Neuronal stem cell (in vitro differentiated cells): Measurements from ENCODE around the gene NECAP2.

ENCODE experiments used
- DNase-seq: peaks from one replicate; pipeline ENCODE4 v3.0.0-alpha.2; 2013; ENCODE audit warnings: low spot score
- H2AFZ ChIP-seq: one replicate; pipeline ENCODE4 v1.6.1; 2013; ENCODE audit warnings: mild to moderate bottlenecking, low read length, inconsistent platforms
- H2AK5ac ChIP-seq: 2 replicates; pipeline ENCODE4 v1.6.1; 2013; ENCODE audit warnings: low read depth, mild to moderate bottlenecking, inconsistent platforms, low read length, moderate library complexity, mixed read lengths
- H2BK120ac ChIP-seq: 2 replicates; pipeline ENCODE4 v1.6.1; 2013; ENCODE audit warnings: low read depth, mild to moderate bottlenecking, inconsistent platforms, low read length, moderate library complexity, mixed read lengths
- H2BK12ac ChIP-seq: one replicate; pipeline ENCODE4 v1.6.1; 2013; ENCODE audit warnings: low read length, inconsistent platforms
- H2BK15ac ChIP-seq: 2 replicates; pipeline ENCODE4 v1.6.1; 2013; ENCODE audit warnings: mild to moderate bottlenecking, low read length, inconsistent platforms, mixed read lengths
- H2BK5ac ChIP-seq: one replicate; pipeline ENCODE4 v1.6.1; 2013; ENCODE audit warnings: inconsistent platforms, mild to moderate bottlenecking, low read length, moderate library complexity
- H3K14ac ChIP-seq: one replicate; pipeline ENCODE4 v1.6.1; 2013; ENCODE audit warnings: low read length, inconsistent platforms
- H3K18ac ChIP-seq: 2 replicates; pipeline ENCODE4 v1.6.1; 2013; ENCODE audit warnings: low read length, inconsistent platforms
- H3K23ac ChIP-seq: 2 replicates; pipeline ENCODE4 v1.6.1; 2013; ENCODE audit warnings: low read depth, mild to moderate bottlenecking, mixed read lengths, low read length, inconsistent platforms; ENCODE audit not compliant: poor library complexity
- H3K27ac ChIP-seq: replicated peaks from 3 replicates; pipeline ENCODE4 v1.5.1; 2013; ENCODE audit warnings: low read length, inconsistent platforms
- H3K27me3 ChIP-seq, 3 experiments: 2 replicates each; pipeline ENCODE4 v1.6.1; 2013; ENCODE audit warnings: low read length in 3 of 3, mild to moderate bottlenecking in 2 of 3, inconsistent platforms in 1 of 3, low read depth in 1 of 3, mixed read lengths in 1 of 3, moderate library complexity in 1 of 3; ENCODE audit not compliant: control insufficient read depth in 3 of 3, insufficient read depth in 3 of 3
- H3K36me3 ChIP-seq, 2 donors: replicated peaks in 1 of 2; 2 replicates each; pipeline ENCODE4 v1.6.1; 2013; ENCODE audit warnings: low read length in 2 of 2; ENCODE audit not compliant: control insufficient read depth in 2 of 2, insufficient read depth in 2 of 2
- H3K4ac ChIP-seq: 2 replicates; pipeline ENCODE4 v1.6.1; 2013; ENCODE audit warnings: inconsistent platforms, mild to moderate bottlenecking, low read length, moderate library complexity
- H3K4me1 ChIP-seq, 2 donors: 1 replicate in 1 of 2; 2 replicates in 1 of 2; pipeline ENCODE4 v1.6.1; 2013; ENCODE audit warnings: low read length in 2 of 2, low read depth in 1 of 2; ENCODE audit not compliant: control insufficient read depth in 2 of 2, insufficient read depth in 1 of 2
- H3K4me2 ChIP-seq: one replicate; pipeline ENCODE4 v1.6.1; 2013; ENCODE audit warnings: mild to moderate bottlenecking, low read length, inconsistent platforms; ENCODE audit not compliant: insufficient read depth, poor library complexity, severe bottlenecking
- H3K4me3 ChIP-seq, 2 donors: 2 replicates each; pipeline ENCODE4 v1.5.1; 2013; ENCODE audit warnings: low read length in 2 of 2, mild to moderate bottlenecking in 2 of 2, inconsistent platforms in 1 of 2, moderate library complexity in 1 of 2
- H3K79me1 ChIP-seq: one replicate; pipeline ENCODE4 v1.6.1; 2013; ENCODE audit warnings: low read depth, mild to moderate bottlenecking, inconsistent platforms, low read length, moderate library complexity
- H3K9ac ChIP-seq: one replicate; pipeline ENCODE4 v1.6.1; 2013; ENCODE audit warnings: mild to moderate bottlenecking, low read depth, low read length, inconsistent platforms; ENCODE audit not compliant: poor library complexity
- H3K9me3 ChIP-seq, 2 donors: replicated peaks in 1 of 2; 2 replicates each; pipeline versions ENCODE3 to v1.6.1; 2013; ENCODE audit warnings: low read length in 2 of 2, mild to moderate bottlenecking in 2 of 2, inconsistent platforms in 1 of 2, low read depth in 1 of 2, mixed read lengths in 1 of 2, moderate library complexity in 1 of 2; ENCODE audit not compliant: control insufficient read depth in 2 of 2, insufficient read depth in 1 of 2
- H4K8ac ChIP-seq: one replicate; pipeline ENCODE4 v1.6.1; 2013; ENCODE audit warnings: low read depth, mild to moderate bottlenecking, inconsistent platforms, low read length, moderate library complexity
- H4K91ac ChIP-seq: one replicate; pipeline ENCODE4 v1.6.1; 2013; ENCODE audit warnings: low read length, low read depth, mild to moderate bottlenecking, inconsistent platforms; ENCODE audit not compliant: poor library complexity
- WGBS, 2 donors: extraction: QIAGEN DNeasy Blood & Tissue Kit; methylation state at CpG; one replicate each; pipeline ENCODE4 v1.1.7; 2013; ENCODE audit warnings: missing lambda C conversion rate in 2 of 2, mixed read lengths in 1 of 2; ENCODE audit not compliant: insufficient read length in 2 of 2, insufficient replicate concordance in 1 of 2; ENCODE audit errors: extremely low coverage in 2 of 2; 5-methylcytosine and 5-hydroxymethylcytosine counted together

The NECAP2 gene

DNA sequence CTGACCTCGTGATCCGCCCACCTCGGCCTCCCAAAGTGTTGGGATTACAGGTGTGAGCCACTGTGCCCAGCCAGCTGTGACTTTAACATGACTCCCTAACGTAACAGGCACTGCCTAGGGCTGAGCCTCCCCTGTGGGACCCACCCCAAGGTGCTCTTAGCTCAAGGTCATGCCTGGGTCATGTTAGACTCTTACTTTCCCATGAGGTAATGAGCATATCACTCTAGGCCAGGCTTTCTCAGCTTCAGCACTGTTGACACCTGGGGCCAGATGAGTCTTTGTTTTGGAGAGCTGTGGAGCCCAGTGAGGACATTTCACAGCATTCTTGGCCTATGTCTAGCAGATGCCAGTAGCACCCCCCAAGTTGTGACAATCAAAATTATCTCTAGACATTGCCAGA lies 4.5 kb downstream of the NECAP2 start:
- no peak overlapping the region for H3K9ac ChIP-seq
- peaks cover 5 to 6% of the 10 kb centered on the region in 2 donors for H3K4me1 ChIP-seq
- no peak overlapping the region for H2AFZ ChIP-seq
- WGBS, 2 donors: no CpG with 5 or more reads among the region's 4 CpGs
- H4K91ac ChIP-seq: no peak overlapping the region
- H3K27ac ChIP-seq: no peak overlapping the region
- H3K14ac ChIP-seq: no peak overlapping the region
- no peak overlapping the region for H2BK120ac ChIP-seq
- peaks cover 43 to 75% of the 10 kb centered on the region in 2 donors for H3K36me3 ChIP-seq
- no peak overlapping the region for H3K18ac ChIP-seq
- peaks cover 10% of the 10 kb centered on the region for H3K79me1 ChIP-seq
- no peaks in the 10 kb centered on the region for H3K9me3 ChIP-seq
- H3K4ac ChIP-seq: no peak overlapping the region
- no peak overlapping the region for H2AK5ac ChIP-seq
- no peak overlapping the region for H4K8ac ChIP-seq
- DNase-seq: no peak
- no peak overlapping the region for H2BK5ac ChIP-seq
- no peak overlapping the region for H2BK15ac ChIP-seq
- H2BK12ac ChIP-seq: no peak overlapping the region
- H3K4me2 ChIP-seq: no peak overlapping the region
- H3K27me3 ChIP-seq: no peaks in the 10 kb centered on the region
- H3K4me3 ChIP-seq: no peak overlapping the region
- H3K23ac ChIP-seq: no peak overlapping the region

DNA sequence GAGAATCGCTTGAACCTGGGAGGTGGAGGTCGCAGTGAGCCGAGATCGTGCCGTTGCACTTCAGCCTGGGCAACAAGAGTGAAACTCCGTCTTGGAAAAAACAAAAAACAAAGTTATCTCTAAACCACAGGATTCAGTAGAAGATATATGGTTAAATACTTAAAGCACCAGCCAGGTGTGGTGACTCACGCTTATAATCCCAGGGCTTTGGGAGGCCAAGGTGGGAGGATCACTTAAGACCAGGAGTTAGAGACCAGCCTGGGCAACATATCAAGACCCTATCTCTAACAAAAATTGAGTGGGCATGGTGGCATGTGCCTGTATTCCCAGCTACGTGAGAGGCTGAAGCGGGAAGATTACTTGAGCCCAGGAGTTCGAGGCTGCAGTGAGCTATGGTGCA lies 5.6 kb downstream of the NECAP2 start:
- peaks cover 5% of the 10 kb centered on the region for H3K79me1 ChIP-seq
- H3K27me3 ChIP-seq: no peaks in the 10 kb centered on the region
- no peaks in the 10 kb centered on the region for H3K9me3 ChIP-seq
- H3K27ac ChIP-seq: no peak overlapping the region
- H3K36me3 ChIP-seq: peaks cover 46 to 84% of the 10 kb centered on the region in 2 donors
- H2BK12ac ChIP-seq: no peak overlapping the region
- no peak overlapping the region for H4K8ac ChIP-seq
- no peak overlapping the region for H2BK120ac ChIP-seq
- peaks cover 5% of the 10 kb centered on the region in 2 donors for H3K4me1 ChIP-seq
- no peak overlapping the region for H2BK5ac ChIP-seq
- no peak overlapping the region for H2BK15ac ChIP-seq
- H2AK5ac ChIP-seq: no peak overlapping the region
- DNase-seq: no peak
- H3K18ac ChIP-seq: no peak overlapping the region
- H4K91ac ChIP-seq: no peak overlapping the region
- no peak overlapping the region for H3K4me3 ChIP-seq
- no peak overlapping the region for H3K9ac ChIP-seq
- H3K23ac ChIP-seq: no peak overlapping the region
- no peak overlapping the region for H3K14ac ChIP-seq
- no peak overlapping the region for H3K4ac ChIP-seq
- H2AFZ ChIP-seq: no peak overlapping the region
- no peak overlapping the region for H3K4me2 ChIP-seq
- no CpG with 5 or more reads among the region's 10 CpGs for WGBS, 2 donors

DNA sequence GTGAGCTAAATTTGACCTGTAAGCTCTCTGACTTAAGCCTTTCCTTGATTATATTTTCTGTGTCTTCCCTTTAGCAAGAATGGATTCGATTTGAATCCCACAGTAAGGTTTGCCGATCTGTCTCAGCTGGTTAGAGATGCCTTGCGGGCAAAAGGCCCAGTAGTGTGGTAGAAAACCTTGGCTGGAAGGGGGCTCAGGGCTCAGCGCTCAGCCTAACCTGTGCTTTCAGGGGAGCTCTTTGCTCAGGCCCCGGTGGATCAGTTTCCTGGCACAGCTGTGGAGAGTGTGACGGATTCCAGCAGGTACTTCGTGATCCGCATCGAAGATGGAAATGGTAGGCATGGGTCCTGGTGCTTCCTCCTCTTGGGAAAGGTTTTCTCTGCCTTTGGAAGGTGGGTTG lies 7.1 kb downstream of the NECAP2 start:
- Histone ChIP-seq H3K36me3 (peaks cover 56 to 92% of the 10 kb centered on the region in 2 donors), H3K4me2 (no peak overlapping the region), H3K9me3 (no peaks in the 10 kb centered on the region), H2AK5ac (no peak overlapping the region), H2BK15ac (no peak overlapping the region), H2BK12ac (no peak overlapping the region), H3K27me3 (no peaks in the 10 kb centered on the region), H3K14ac (no peak overlapping the region), H3K4me1 (no peaks in the 10 kb centered on the region), H4K8ac (no peak overlapping the region), H4K91ac (no peak overlapping the region), H2BK5ac (no peak overlapping the region), H3K18ac (no peak overlapping the region), H2AFZ (no peak overlapping the region), H3K9ac (no peak overlapping the region), H3K4ac (no peak overlapping the region), H3K79me1 (peaks cover 7% of the 10 kb centered on the region), H2BK120ac (no peak overlapping the region), H3K23ac (no peak overlapping the region), H3K4me3 (no peak overlapping the region), H3K27ac (no peak overlapping the region)
- no CpG with 5 or more reads among the region's 9 CpGs for WGBS, 2 donors
- DNase-seq: no peak

DNA sequence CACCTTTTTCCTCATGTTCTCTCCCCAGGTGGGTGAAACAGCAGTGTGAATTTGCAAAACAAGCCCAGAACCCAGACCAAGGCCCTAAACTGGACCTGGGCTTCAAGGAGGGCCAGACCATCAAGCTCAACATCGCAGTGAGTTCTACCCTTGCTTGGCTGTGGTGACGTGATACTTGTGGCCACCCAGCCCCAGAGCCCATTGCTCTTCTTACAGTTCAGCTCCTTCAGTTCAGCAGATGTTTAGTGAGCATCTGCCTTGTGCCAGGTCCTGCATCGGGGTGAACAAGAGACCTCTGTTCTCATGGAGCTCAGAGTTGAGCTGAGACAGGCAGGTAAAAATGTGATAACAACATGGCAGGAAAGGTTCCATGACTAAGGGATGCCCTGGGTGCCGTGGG lies 8.5 kb downstream of the NECAP2 start:
- H3K18ac ChIP-seq: no peak overlapping the region
- no peaks in the 10 kb centered on the region for H3K9me3 ChIP-seq
- no peak overlapping the region for H2AK5ac ChIP-seq
- no peak overlapping the region for H3K4me2 ChIP-seq
- no peak overlapping the region for H4K8ac ChIP-seq
- H3K79me1 ChIP-seq: peaks cover 6% of the 10 kb centered on the region
- H4K91ac ChIP-seq: no peak overlapping the region
- H3K4me1 ChIP-seq: no peaks in the 10 kb centered on the region
- H3K27me3 ChIP-seq: no peaks in the 10 kb centered on the region
- H3K27ac ChIP-seq: no peak overlapping the region
- H3K4ac ChIP-seq: no peak overlapping the region
- no peak overlapping the region for H3K23ac ChIP-seq
- no peak overlapping the region for H2BK12ac ChIP-seq
- H3K36me3 ChIP-seq: peaks cover 52 to 93% of the 10 kb centered on the region in 2 donors
- peak overlapping the region; percentile 12 for H2BK5ac ChIP-seq
- DNase-seq: no peak
- no peak overlapping the region for H2BK120ac ChIP-seq
- no peak overlapping the region for H3K14ac ChIP-seq
- no peak overlapping the region for H2BK15ac ChIP-seq
- no peak overlapping the region for H3K9ac ChIP-seq
- no peak overlapping the region for H2AFZ ChIP-seq
- WGBS, 2 donors: no CpG with 5 or more reads among the region's 4 CpGs
- no peak overlapping the region for H3K4me3 ChIP-seq
